WTC11 (cell line): ENCODE data around the gene ELF5. TPM values are rescaled to one million over a fixed set of nuclear protein-coding genes. Genes with fewer than 3 reads are reported as not detected.

ENCODE experiments used
- ATAC-seq: fragments of 200-7000 bp; cut with Tn5 transposase; 2 replicates; pipeline ENCODE4 v1.10.0; 2021; ENCODE audit warnings: mild to moderate bottlenecking, moderate library complexity
- CTCF ChIA-PET: fragments of 300-600 bp; sonication (Branson Sonifier 250); formaldehyde crosslinking; loops from one replicate; lab custom pipeline; 2021; ENCODE audit warnings: antibody characterized with exemption; lab: Charles Lee
- POLR2A ChIA-PET: fragments of 350-600 bp; sonication (Branson Sonifier 250); formaldehyde crosslinking; loops from one replicate; lab custom pipeline; 2021; ENCODE audit warnings: antibody characterized with exemption; lab: Charles Lee
- DNase-seq: peaks from one replicate; pipeline ENCODE4 v3.0.0; 2021; ENCODE audit warnings: low spot score
- H3K27ac Mint-ChIP-seq: 2 replicates; pipeline ENCODE4 v1.8.0; 2021; ENCODE audit warnings: mixed read lengths
- H3K27me3 Mint-ChIP-seq: 2 replicates; pipeline ENCODE4 v1.8.0; 2021; ENCODE audit warnings: low read depth, mild to moderate bottlenecking, moderate library complexity, mixed read lengths
- H3K36me3 Mint-ChIP-seq: 2 replicates; pipeline ENCODE4 v1.8.0; 2021; ENCODE audit warnings: mixed read lengths
- H3K4me1 Mint-ChIP-seq: 2 replicates; pipeline ENCODE4 v1.8.0; 2022; ENCODE audit warnings: mixed read lengths
- H3K4me3 Mint-ChIP-seq: 2 replicates; pipeline ENCODE4 v1.8.0; 2021; ENCODE audit warnings: mild to moderate bottlenecking, moderate library complexity, mixed read lengths
- H3K9me3 Mint-ChIP-seq: 2 replicates; pipeline ENCODE4 v1.8.0; 2021; ENCODE audit warnings: mixed read lengths
- AFF4 ChIP-seq: sonication (generic); formaldehyde crosslinking; IDR thresholded peaks from 2 replicates; pipeline ENCODE4 v1.8.1; 2023; ENCODE audit warnings: mild to moderate bottlenecking, missing genetic modification reagents, borderline replicate concordance
- CDX4 ChIP-seq: fragments of 250-450 bp; sonication (Bioruptor Pico); IDR thresholded peaks from 2 replicates; pipeline ENCODE4 v1.9.0; 2021; ENCODE audit warnings: moderate library complexity, mild to moderate bottlenecking, inconsistent platforms, borderline replicate concordance
- CREM ChIP-seq: sonication (generic); formaldehyde crosslinking; IDR thresholded peaks from 2 replicates; pipeline ENCODE4 v1.8.1; 2022; ENCODE audit warnings: mild to moderate bottlenecking, missing genetic modification reagents, moderate library complexity
- E2F1 ChIP-seq: sonication (generic); formaldehyde crosslinking; IDR thresholded peaks from 2 replicates; pipeline ENCODE4 v1.8.0; 2022; ENCODE audit warnings: mild to moderate bottlenecking, missing genetic modification reagents
- GRHL2 ChIP-seq: fragments of 250-450 bp; sonication (Bioruptor Pico); IDR thresholded peaks from 2 replicates; pipeline ENCODE4 v1.8.0; 2022; ENCODE audit warnings: mild to moderate bottlenecking, moderate library complexity; ENCODE audit not compliant: insufficient replicate concordance, severe bottlenecking
- JAZF1 ChIP-seq: fragments of 250-450 bp; sonication (Bioruptor Pico); IDR thresholded peaks from 2 replicates; pipeline ENCODE4 v1.9.0; 2021; ENCODE audit warnings: moderate library complexity, mild to moderate bottlenecking, inconsistent platforms
- KAT7 ChIP-seq: sonication (generic); formaldehyde crosslinking; IDR thresholded peaks from 2 replicates; pipeline ENCODE4 v1.8.1; 2023; ENCODE audit warnings: missing genetic modification reagents, mild to moderate bottlenecking, borderline replicate concordance
- NFE2L1 ChIP-seq: sonication (generic); formaldehyde crosslinking; IDR thresholded peaks from 2 replicates; pipeline ENCODE4 v1.8.1; 2023; ENCODE audit warnings: missing genetic modification reagents
- NR1H2 ChIP-seq: sonication (generic); formaldehyde crosslinking; IDR thresholded peaks from 2 replicates; pipeline ENCODE4 v1.9.0; 2021; ENCODE audit warnings: mild to moderate bottlenecking, moderate library complexity, missing genetic modification reagents
- NR2C2 ChIP-seq: sonication (generic); formaldehyde crosslinking; IDR thresholded peaks from 2 replicates; pipeline ENCODE4 v1.8.0; 2022; ENCODE audit warnings: mild to moderate bottlenecking, missing genetic modification reagents
- OVOL2 ChIP-seq: fragments of 250-450 bp; sonication (Bioruptor Pico); IDR thresholded peaks from 2 replicates; pipeline ENCODE4 v1.9.0; 2021; ENCODE audit warnings: mild to moderate bottlenecking, borderline replicate concordance
- USF2 ChIP-seq: sonication (generic); formaldehyde crosslinking; IDR thresholded peaks from 2 replicates; pipeline ENCODE4 v1.8.1; 2023; ENCODE audit warnings: mild to moderate bottlenecking, missing genetic modification reagents, moderate library complexity
- ZNF317 ChIP-seq: sonication (generic); formaldehyde crosslinking; IDR thresholded peaks from 2 replicates; pipeline ENCODE4 v1.8.1; 2023; ENCODE audit warnings: low read depth, mild to moderate bottlenecking, moderate library complexity, missing genetic modification reagents, borderline replicate concordance
- ZNF423 ChIP-seq: fragments of 250-450 bp; sonication (Bioruptor Pico); IDR thresholded peaks from 2 replicates; pipeline ENCODE4 v2.1.2; 2022; ENCODE audit warnings: mild to moderate bottlenecking, moderate library complexity
- total RNA-seq: library from RNA; stranded (reverse); gene quantifications from 3 replicates; pipeline ENCODE4 v1.2.3, GENCODE V29; 2021
- TF ChIP-seq, protein P1 (sequence below): fragments of 250-450 bp; sonication (Bioruptor Pico); IDR thresholded peaks from 2 replicates; pipeline ENCODE4 v1.8.0; 2021; ENCODE audit warnings: mild to moderate bottlenecking
- TF ChIP-seq, protein P2 (sequence below): sonication (generic); formaldehyde crosslinking; IDR thresholded peaks from 2 replicates; pipeline ENCODE4 v1.8.0; 2022; ENCODE audit warnings: mild to moderate bottlenecking, missing genetic modification reagents
- TF ChIP-seq, protein P3 (sequence below): sonication (generic); formaldehyde crosslinking; IDR thresholded peaks from 2 replicates; pipeline ENCODE4 v1.8.0; 2023; ENCODE audit warnings: missing genetic modification reagents
- TF ChIP-seq, protein P4 (sequence below): sonication (generic); formaldehyde crosslinking; IDR thresholded peaks from 2 replicates; pipeline ENCODE4 v1.8.0; 2023; ENCODE audit warnings: missing genetic modification reagents, mild to moderate bottlenecking, borderline replicate concordance
- TF ChIP-seq, protein P5 (sequence below): sonication (generic); formaldehyde crosslinking; IDR thresholded peaks from 2 replicates; pipeline ENCODE4 v1.8.0; 2022; ENCODE audit warnings: mild to moderate bottlenecking, missing genetic modification reagents
- TF ChIP-seq, protein P6 (sequence below): sonication (generic); formaldehyde crosslinking; IDR thresholded peaks from 2 replicates; pipeline ENCODE4 v1.8.1; 2023; ENCODE audit warnings: mild to moderate bottlenecking, missing genetic modification reagents

The ELF5 gene
- total RNA-seq, 1 experiment from 2014 or later = not detected

DNA sequence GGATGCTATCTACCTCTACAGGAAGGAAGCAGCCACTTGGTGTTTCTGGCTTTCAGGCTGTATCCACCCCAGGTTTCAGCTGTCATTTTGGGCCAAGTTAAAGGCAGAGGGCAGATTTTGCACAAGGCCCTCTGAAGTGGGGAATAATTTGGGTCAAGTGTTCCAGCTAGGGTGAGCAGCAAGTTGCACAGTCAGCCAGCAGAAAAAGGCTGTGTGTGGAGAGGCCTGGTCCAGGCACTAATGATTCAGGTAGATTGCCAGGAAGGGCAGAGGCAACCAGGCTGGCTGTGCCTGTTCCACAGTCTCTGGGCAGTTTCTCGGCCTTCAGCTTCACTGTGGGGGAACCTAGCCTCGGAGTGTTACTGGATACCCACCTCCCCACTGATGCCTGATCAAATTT lies 8.6 kb upstream of the ELF5 start:
- H3K27ac Mint-ChIP-seq = no peak overlapping the region
- TF ChIP-seq GRHL2 (CRISPR knock-in tag) (no peak), NR2C2 (CRISPR knock-in tag) (no peak), OVOL2 (CRISPR knock-in tag) (no peak), CREM (no peak), E2F1 (CRISPR knock-in tag) (no peak), CDX4 (CRISPR knock-in tag) (no peak), ZNF317 (CRISPR knock-in tag) (no peak), KAT7 (CRISPR knock-in tag) (no peak), AFF4 (no peak), USF2 (CRISPR knock-in tag) (no peak), NFE2L1 (no peak), ZNF423 (no peak), JAZF1 (CRISPR knock-in tag) (no peak), NR1H2 (no peak)
- TF ChIP-seq, protein P1, sequence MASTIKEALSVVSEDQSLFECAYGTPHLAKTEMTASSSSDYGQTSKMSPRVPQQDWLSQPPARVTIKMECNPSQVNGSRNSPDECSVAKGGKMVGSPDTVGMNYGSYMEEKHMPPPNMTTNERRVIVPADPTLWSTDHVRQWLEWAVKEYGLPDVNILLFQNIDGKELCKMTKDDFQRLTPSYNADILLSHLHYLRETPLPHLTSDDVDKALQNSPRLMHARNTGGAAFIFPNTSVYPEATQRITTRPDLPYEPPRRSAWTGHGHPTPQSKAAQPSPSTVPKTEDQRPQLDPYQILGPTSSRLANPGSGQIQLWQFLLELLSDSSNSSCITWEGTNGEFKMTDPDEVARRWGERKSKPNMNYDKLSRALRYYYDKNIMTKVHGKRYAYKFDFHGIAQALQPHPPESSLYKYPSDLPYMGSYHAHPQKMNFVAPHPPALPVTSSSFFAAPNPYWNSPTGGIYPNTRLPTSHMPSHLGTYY = no peak
- TF ChIP-seq, protein P2, sequence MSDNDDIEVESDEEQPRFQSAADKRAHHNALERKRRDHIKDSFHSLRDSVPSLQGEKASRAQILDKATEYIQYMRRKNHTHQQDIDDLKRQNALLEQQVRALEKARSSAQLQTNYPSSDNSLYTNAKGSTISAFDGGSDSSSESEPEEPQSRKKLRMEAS (CRISPR knock-in tag) = no peak
- TF ChIP-seq, protein P3, sequence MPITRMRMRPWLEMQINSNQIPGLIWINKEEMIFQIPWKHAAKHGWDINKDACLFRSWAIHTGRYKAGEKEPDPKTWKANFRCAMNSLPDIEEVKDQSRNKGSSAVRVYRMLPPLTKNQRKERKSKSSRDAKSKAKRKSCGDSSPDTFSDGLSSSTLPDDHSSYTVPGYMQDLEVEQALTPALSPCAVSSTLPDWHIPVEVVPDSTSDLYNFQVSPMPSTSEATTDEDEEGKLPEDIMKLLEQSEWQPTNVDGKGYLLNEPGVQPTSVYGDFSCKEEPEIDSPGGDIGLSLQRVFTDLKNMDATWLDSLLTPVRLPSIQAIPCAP (CRISPR knock-in tag) = no peak
- TF ChIP-seq, protein P4, sequence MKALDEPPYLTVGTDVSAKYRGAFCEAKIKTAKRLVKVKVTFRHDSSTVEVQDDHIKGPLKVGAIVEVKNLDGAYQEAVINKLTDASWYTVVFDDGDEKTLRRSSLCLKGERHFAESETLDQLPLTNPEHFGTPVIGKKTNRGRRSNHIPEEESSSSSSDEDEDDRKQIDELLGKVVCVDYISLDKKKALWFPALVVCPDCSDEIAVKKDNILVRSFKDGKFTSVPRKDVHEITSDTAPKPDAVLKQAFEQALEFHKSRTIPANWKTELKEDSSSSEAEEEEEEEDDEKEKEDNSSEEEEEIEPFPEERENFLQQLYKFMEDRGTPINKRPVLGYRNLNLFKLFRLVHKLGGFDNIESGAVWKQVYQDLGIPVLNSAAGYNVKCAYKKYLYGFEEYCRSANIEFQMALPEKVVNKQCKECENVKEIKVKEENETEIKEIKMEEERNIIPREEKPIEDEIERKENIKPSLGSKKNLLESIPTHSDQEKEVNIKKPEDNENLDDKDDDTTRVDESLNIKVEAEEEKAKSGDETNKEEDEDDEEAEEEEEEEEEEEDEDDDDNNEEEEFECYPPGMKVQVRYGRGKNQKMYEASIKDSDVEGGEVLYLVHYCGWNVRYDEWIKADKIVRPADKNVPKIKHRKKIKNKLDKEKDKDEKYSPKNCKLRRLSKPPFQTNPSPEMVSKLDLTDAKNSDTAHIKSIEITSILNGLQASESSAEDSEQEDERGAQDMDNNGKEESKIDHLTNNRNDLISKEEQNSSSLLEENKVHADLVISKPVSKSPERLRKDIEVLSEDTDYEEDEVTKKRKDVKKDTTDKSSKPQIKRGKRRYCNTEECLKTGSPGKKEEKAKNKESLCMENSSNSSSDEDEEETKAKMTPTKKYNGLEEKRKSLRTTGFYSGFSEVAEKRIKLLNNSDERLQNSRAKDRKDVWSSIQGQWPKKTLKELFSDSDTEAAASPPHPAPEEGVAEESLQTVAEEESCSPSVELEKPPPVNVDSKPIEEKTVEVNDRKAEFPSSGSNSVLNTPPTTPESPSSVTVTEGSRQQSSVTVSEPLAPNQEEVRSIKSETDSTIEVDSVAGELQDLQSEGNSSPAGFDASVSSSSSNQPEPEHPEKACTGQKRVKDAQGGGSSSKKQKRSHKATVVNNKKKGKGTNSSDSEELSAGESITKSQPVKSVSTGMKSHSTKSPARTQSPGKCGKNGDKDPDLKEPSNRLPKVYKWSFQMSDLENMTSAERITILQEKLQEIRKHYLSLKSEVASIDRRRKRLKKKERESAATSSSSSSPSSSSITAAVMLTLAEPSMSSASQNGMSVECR (CRISPR knock-in tag) = no peak
- TF ChIP-seq, protein P5, sequence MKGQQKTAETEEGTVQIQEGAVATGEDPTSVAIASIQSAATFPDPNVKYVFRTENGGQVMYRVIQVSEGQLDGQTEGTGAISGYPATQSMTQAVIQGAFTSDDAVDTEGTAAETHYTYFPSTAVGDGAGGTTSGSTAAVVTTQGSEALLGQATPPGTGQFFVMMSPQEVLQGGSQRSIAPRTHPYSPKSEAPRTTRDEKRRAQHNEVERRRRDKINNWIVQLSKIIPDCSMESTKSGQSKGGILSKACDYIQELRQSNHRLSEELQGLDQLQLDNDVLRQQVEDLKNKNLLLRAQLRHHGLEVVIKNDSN (CRISPR knock-in tag) = no peak
- TF ChIP-seq, protein P6, sequence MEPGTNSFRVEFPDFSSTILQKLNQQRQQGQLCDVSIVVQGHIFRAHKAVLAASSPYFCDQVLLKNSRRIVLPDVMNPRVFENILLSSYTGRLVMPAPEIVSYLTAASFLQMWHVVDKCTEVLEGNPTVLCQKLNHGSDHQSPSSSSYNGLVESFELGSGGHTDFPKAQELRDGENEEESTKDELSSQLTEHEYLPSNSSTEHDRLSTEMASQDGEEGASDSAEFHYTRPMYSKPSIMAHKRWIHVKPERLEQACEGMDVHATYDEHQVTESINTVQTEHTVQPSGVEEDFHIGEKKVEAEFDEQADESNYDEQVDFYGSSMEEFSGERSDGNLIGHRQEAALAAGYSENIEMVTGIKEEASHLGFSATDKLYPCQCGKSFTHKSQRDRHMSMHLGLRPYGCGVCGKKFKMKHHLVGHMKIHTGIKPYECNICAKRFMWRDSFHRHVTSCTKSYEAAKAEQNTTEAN (CRISPR knock-in tag) = no peak
- H3K9me3 Mint-ChIP-seq = no peaks in the 10 kb centered on the region
- 0 out of 2 replicates have a peak, but pooled peaks cover 4% of the 10 kb centered on the region for H3K4me1 Mint-ChIP-seq
- ChIA-PET CTCF (no interaction called here), POLR2A (no interaction called here)
- H3K4me3 Mint-ChIP-seq = no peak overlapping the region
- H3K36me3 Mint-ChIP-seq = no peaks in the 10 kb centered on the region
- DNase-seq (no peak), ATAC-seq (no peak)
- H3K27me3 Mint-ChIP-seq = no peaks in the 10 kb centered on the region
